ENCODE measurements around the gene PPA1. TPM values are rescaled to one million over a fixed set of nuclear protein-coding genes. Genes with fewer than 3 reads are reported as not detected.

Gene PPA1
- total and polyA plus RNA-seq, 2 donors (not counting 1 experiment from before 2014, with no cell fraction given), result 28.6 to 40.6 TPM

GRCh38 chr10:70162892-70163201, 70.4 kb downstream of the PPA1 start:
- DNase-seq (no peak), ATAC-seq (ENCODE audit: low read depth) (no peak)

More at GRCh38 chr10:70162892-70163201, 70.4 kb downstream of the PPA1 start:
- no peaks in the 10 kb centered on the region for H3K9me3 Mint-ChIP-seq (ENCODE audit: insufficient read depth)
- intact Hi-C loops (cut with micrococcal nuclease), result no loop called here
- H4K20me1 ChIP-seq (ENCODE audit: control insufficient read depth, insufficient read depth, low read length, poor library complexity, severe bottlenecking), result peaks cover 53% of the 10 kb centered on the region
- no peak overlapping the region for H3K27ac Mint-ChIP-seq
- H3K4me3 ChIP-seq (ENCODE audit: control extremely low read depth in 1 of 5, extremely low read depth in 1 of 5, insufficient read depth in 1 of 5, low read depth in 2 of 5, low read length in 4 of 5), result no peak overlapping the region
- peaks cover 13 to 16% of the 10 kb centered on the region in 2 donors for H3K4me1 ChIP-seq (ENCODE audit: control insufficient read depth in 2 of 2, insufficient read depth in 2 of 2, low read length in 2 of 2)
- H3K36me3 ChIP-seq (replicated peaks in 1 of 2; ENCODE audit: control extremely low read depth in 1 of 2, control insufficient read depth in 1 of 2, extremely low read depth in 1 of 2, insufficient read depth in 2 of 2, low read length in 1 of 2), result peaks cover 8 to 46% of the 10 kb centered on the region in 2 experiments
- peaks cover 78% of the 10 kb centered on the region for H3K79me2 ChIP-seq (ENCODE audit: control insufficient read depth, insufficient read depth, low read length)
- POLR2A ChIA-PET, result no interaction called here
- H3K27me3 ChIP-seq (replicated peaks in 1 of 4; ENCODE audit: control extremely low read depth in 1 of 4, control insufficient read depth in 3 of 4, insufficient read depth in 4 of 4, low read length in 3 of 4), result no peaks in the 10 kb centered on the region
- no peak overlapping the region for H2AFZ ChIP-seq (ENCODE audit: insufficient read depth, low read depth, low read length, poor library complexity, severe bottlenecking)
- CTCF ChIA-PET, result interaction anchor here (0.9 kb wide), 1 partner anchor 12 kb away, joined by 4 read pairs; no protein-coding TSS in a partner anchor
- H3K9me3 ChIP-seq (ENCODE audit: control extremely low read depth in 1 of 3, control insufficient read depth in 2 of 3, insufficient read depth in 1 of 3, low read length in 2 of 3), result no peaks in the 10 kb centered on the region
- peaks cover 49% of the 10 kb centered on the region for H3K4me1 Mint-ChIP-seq
- H3K27me3 Mint-ChIP-seq, result no peaks in the 10 kb centered on the region
- WGBS (ENCODE audit: insufficient coverage), result no CpG with 5 or more reads among the region's 1 CpG
- H3K27ac ChIP-seq (ENCODE audit: low read length in 2 of 2), result peak overlapping the region in 1 of 2 donors; percentile 28
- H3K4me3 Mint-ChIP-seq, result peak overlapping the region; percentile 3
- no peak overlapping the region for H3K4me2 ChIP-seq (replicated peaks; ENCODE audit: low read depth, low read length, poor library complexity, severe bottlenecking)
- TF ChIP-seq CTCF (IDR thresholded peaks at IDR 0.05), result no peak
- TF ChIP-seq EZH2 (IDR thresholded peaks at IDR 0.05; ENCODE audit: borderline replicate concordance, insufficient read depth, low read depth, low read length, poor library complexity, severe bottlenecking), result no peak
- H3K9ac ChIP-seq (ENCODE audit: low read length), result no peak overlapping the region

Data from B cell (primary cell).